ENCODE measurements around the gene TLDC2. TPM values are rescaled to one million over a fixed set of nuclear protein-coding genes. Genes with fewer than 3 reads are reported as not detected.

The TLDC2 gene
- total RNA-seq, 1 experiment from 2014 or later = 0.17 TPM

DNA sequence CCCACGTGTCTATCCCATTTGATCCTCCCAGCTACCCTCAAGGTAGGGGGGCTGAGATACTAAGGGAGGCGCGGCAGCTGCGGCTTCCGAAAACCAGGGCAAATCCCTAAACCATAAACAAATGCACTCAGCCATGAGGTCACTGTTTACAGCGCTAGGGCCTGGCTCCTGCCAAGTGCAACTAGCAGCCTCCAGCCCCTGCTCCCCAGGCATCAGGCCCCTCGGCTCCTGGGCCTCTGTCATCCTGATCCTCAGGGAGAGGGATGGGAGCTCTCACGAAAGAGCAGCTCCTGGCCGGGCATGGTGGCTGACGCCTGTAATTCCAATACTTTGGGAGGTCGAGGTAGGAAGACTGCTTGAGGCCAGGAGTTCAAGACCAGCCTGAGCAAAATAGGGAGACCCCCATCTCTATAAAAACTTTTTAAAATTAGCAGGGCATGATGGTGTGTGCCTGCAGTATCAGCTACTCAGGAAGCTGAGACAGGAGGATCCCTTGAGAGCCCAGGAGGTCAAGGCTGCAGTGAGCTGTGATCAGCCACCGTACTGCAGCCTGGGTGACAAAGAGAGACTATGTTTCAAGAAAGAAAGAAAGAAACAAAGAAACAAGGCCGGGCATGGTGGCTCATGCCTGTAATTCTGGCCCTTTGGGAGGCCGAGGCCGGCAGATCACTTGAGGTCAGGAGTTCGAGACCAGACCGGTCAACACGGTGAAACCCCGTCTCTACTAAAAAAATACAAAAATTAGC is 42.5 kb upstream of the TLDC2 start:
- H3K4me3 Mint-ChIP-seq = no peak overlapping the region
- peaks cover 7% of the 10 kb centered on the region for H3K36me3 Mint-ChIP-seq
- DNase-seq (ENCODE audit: low spot score) (no peak), ATAC-seq (no peak)
- peak overlapping the region; percentile 49; the same call in 1 of the 2 replicates for H3K27ac Mint-ChIP-seq
- ChIA-PET CTCF (interaction anchor here (0.7 to 7.0 kb wide), 3 partner anchors 10 to 25 kb away, joined by 3 to 65 read pairs (median 9); no protein-coding TSS in a partner anchor), POLR2A (interaction anchor here (0.6 kb wide), 1 partner anchor 218 kb away, joined by 3 read pairs; no protein-coding TSS in a partner anchor)
- peaks cover 23% of the 10 kb centered on the region for H3K4me1 Mint-ChIP-seq
- TF ChIP-seq CTCF (IDR thresholded peaks at IDR 0.05) = no peak
- TF ChIP-seq CBFB (CRISPR knock-in tag; IDR thresholded peaks at IDR 0.05; ENCODE audit: low read depth) = no peak
- TF ChIP-seq NR3C1 (CRISPR knock-in tag; conservative IDR thresholded peaks at IDR 0.05; ENCODE audit: low read depth) = no peak
- TF ChIP-seq ZMAT4 (CRISPR knock-in tag; IDR thresholded peaks at IDR 0.05) = no peak
- TF ChIP-seq, protein P1, sequence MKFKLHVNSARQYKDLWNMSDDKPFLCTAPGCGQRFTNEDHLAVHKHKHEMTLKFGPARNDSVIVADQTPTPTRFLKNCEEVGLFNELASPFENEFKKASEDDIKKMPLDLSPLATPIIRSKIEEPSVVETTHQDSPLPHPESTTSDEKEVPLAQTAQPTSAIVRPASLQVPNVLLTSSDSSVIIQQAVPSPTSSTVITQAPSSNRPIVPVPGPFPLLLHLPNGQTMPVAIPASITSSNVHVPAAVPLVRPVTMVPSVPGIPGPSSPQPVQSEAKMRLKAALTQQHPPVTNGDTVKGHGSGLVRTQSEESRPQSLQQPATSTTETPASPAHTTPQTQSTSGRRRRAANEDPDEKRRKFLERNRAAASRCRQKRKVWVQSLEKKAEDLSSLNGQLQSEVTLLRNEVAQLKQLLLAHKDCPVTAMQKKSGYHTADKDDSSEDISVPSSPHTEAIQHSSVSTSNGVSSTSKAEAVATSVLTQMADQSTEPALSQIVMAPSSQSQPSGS (CRISPR knock-in tag; IDR thresholded peaks at IDR 0.05; ENCODE audit: borderline replicate concordance, low read depth) = no peak
- no peak for TF ChIP-seq SOX15 (CRISPR knock-in tag; IDR thresholded peaks at IDR 0.05)
- TF ChIP-seq, protein P2, sequence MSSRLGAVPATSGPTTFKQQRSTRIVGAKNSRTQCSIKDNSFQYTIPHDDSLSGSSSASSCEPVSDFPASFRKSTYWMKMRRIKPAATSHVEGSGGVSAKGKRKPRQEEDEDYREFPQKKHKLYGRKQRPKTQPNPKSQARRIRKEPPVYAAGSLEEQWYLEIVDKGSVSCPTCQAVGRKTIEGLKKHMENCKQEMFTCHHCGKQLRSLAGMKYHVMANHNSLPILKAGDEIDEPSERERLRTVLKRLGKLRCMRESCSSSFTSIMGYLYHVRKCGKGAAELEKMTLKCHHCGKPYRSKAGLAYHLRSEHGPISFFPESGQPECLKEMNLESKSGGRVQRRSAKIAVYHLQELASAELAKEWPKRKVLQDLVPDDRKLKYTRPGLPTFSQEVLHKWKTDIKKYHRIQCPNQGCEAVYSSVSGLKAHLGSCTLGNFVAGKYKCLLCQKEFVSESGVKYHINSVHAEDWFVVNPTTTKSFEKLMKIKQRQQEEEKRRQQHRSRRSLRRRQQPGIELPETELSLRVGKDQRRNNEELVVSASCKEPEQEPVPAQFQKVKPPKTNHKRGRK (CRISPR knock-in tag; IDR thresholded peaks at IDR 0.05; ENCODE audit: borderline replicate concordance) = no peak
- TF ChIP-seq AR (CRISPR knock-in tag; IDR thresholded peaks at IDR 0.05) = no peak
- TF ChIP-seq MAX (CRISPR knock-in tag; IDR thresholded peaks at IDR 0.05) = no peak
- TF ChIP-seq TEAD4 (CRISPR knock-in tag; IDR thresholded peaks at IDR 0.05) = no peak
- TF ChIP-seq CREM (CRISPR knock-in tag; IDR thresholded peaks at IDR 0.05) = no peak
- no peak for TF ChIP-seq ESRRA (CRISPR knock-in tag; IDR thresholded peaks at IDR 0.05; ENCODE audit: borderline replicate concordance)
- no peak for TF ChIP-seq EMX1 (CRISPR knock-in tag; IDR thresholded peaks at IDR 0.05)
- no peak for TF ChIP-seq OVOL2 (CRISPR knock-in tag; IDR thresholded peaks at IDR 0.05; ENCODE audit: borderline replicate concordance)
- TF ChIP-seq RORB (CRISPR knock-in tag; IDR thresholded peaks at IDR 0.05) = no peak
- no peak for TF ChIP-seq HMGA2 (CRISPR knock-in tag; IDR thresholded peaks at IDR 0.05)
- TF ChIP-seq RELA (CRISPR knock-in tag; IDR thresholded peaks at IDR 0.05; ENCODE audit: borderline replicate concordance) = no peak
- no peaks in the 10 kb centered on the region for H3K27me3 Mint-ChIP-seq (ENCODE audit: low read depth)
- no peaks in the 10 kb centered on the region for H3K9me3 Mint-ChIP-seq

Measured in WTC11 (cell line).